HepG2 (cell line): ENCODE measurements around the gene MAMLD1. TPM values are rescaled to one million over a fixed set of nuclear protein-coding genes. Genes with fewer than 3 reads are reported as not detected.

Experiments used
- ATAC-seq: fragments of 200-7000 bp; cut with Tn5 transposase; 3 replicates; pipeline ENCODE4 v1.9.1; 2020; ENCODE audit warnings: mild to moderate bottlenecking, moderate library complexity
- BruUV-seq: library from RNA; stranded (reverse); fragments of 400-500 nt; replicated peaks from 2 replicates; lab custom pipeline; 2021; lab: Mats Ljungman, UMichigan
- CTCF ChIA-PET: fragments of 300-600 bp; formaldehyde crosslinking; extraction: SDS; loops from one replicate; lab custom pipeline; 2021; ENCODE audit warnings: low total read pairs, inconsistent platforms, low intra/inter-chr PET ratio; lab: Yijun Ruan, JAX
- POLR2A ChIA-PET: fragments of 350-600 bp; sonication (Branson Sonifier 250); formaldehyde crosslinking; loops from one replicate; lab custom pipeline; 2020; ENCODE audit warnings: antibody characterized with exemption, inconsistent platforms; lab: Yijun Ruan, JAX
- DNase-seq: peaks from one replicate; pipeline ENCODE4 v3.0.0-alpha.2; 2015; ENCODE audit warnings: low spot score
- FAIRE-seq: peaks from 3 replicates; lab custom pipeline; 2011; peaks lifted over from hg19 to GRCh38; lab: Jason Lieb, UNC
- H2AFZ ChIP-seq: one replicate; pipeline ENCODE4 v1.6.1; 2011; ENCODE audit warnings: low read length, inconsistent platforms
- H3K27ac ChIP-seq: fragments of 300-600 bp; 3 replicates; pipeline ENCODE4 v1.8.0; 2011; ENCODE audit warnings: mixed run types, mild to moderate bottlenecking, mixed read lengths, low read length, inconsistent platforms; ENCODE audit not compliant: insufficient read depth; ENCODE audit errors: extremely low read length
- H3K27me3 ChIP-seq, 2 experiments: fragments of 200-600 bp in 1 of 2; 2 replicates in 1 of 2; 3 replicates in 1 of 2; pipeline versions ENCODE4 v1.6.0 to v1.8.0; 2011; ENCODE audit warnings: low read length in 2 of 2, mild to moderate bottlenecking in 2 of 2, moderate library complexity in 2 of 2, inconsistent platforms in 1 of 2; ENCODE audit not compliant: insufficient read depth in 2 of 2, control insufficient read depth in 1 of 2
- H3K36me3 ChIP-seq, 2 experiments: fragments of 200-600 bp in 1 of 2; replicated peaks in 1 of 2; 2 replicates in 1 of 2; 3 replicates in 1 of 2; pipeline versions ENCODE4 v1.5.1 to v1.8.0; 2011; ENCODE audit warnings: low read length in 2 of 2, inconsistent platforms in 1 of 2; ENCODE audit not compliant: insufficient read depth in 2 of 2, control insufficient read depth in 1 of 2
- H3K4me1 ChIP-seq: 2 replicates; pipeline ENCODE4 v1.5.1; 2012; ENCODE audit warnings: low read length, inconsistent platforms; ENCODE audit not compliant: insufficient read depth
- H3K4me2 ChIP-seq: 2 replicates; pipeline ENCODE4 v1.6.0; 2011; ENCODE audit warnings: low read depth, low read length, inconsistent platforms
- H3K4me3 ChIP-seq, 3 experiments: fragments of 200-600 bp in 1 of 3; sonication (generic), shearing (Covaris generic) in 1 of 3; replicated peaks in 1 of 3; 2 replicates each; pipeline ENCODE4 v1.5.1; 2011 to 2016; ENCODE audit warnings: low read length in 3 of 3, inconsistent platforms in 2 of 3, low read depth in 2 of 3, mild to moderate bottlenecking in 2 of 3, control low read depth in 1 of 3, mixed read lengths in 1 of 3; ENCODE audit not compliant: insufficient read depth in 1 of 3
- H3K79me2 ChIP-seq: one replicate; pipeline ENCODE4 v1.6.1; 2011; ENCODE audit warnings: low read length, inconsistent platforms; ENCODE audit not compliant: insufficient read depth
- H3K9ac ChIP-seq: 2 replicates; pipeline ENCODE4 v1.6.0; 2011; ENCODE audit warnings: mild to moderate bottlenecking, low read depth, low read length, inconsistent platforms; ENCODE audit not compliant: insufficient read depth
- H3K9me3 ChIP-seq: 2 replicates; pipeline ENCODE4 v1.5.1; 2012; ENCODE audit warnings: mild to moderate bottlenecking, low read length
- H4K20me1 ChIP-seq: 2 replicates; pipeline ENCODE4 v1.6.0; 2011; ENCODE audit warnings: inconsistent platforms, mild to moderate bottlenecking, low read length, moderate library complexity; ENCODE audit not compliant: insufficient read depth
- ATF4 ChIP-seq, 2 experiments: fragments of 450-650 bp in 1 of 2; sonication (generic) in 1 of 2; formaldehyde crosslinking; IDR thresholded peaks; 2 replicates each; pipeline versions ENCODE4 v1.5.0 to v1.8.0; 2020 to 2022; ENCODE audit warnings: mild to moderate bottlenecking in 1 of 2, missing genetic modification reagents in 1 of 2
- ATF7 ChIP-seq, 2 experiments: fragments of 450-650 bp in 1 of 2; sonication (generic) in 1 of 2; formaldehyde crosslinking in 1 of 2; IDR thresholded peaks; 2 replicates each; pipeline versions ENCODE4 v1.4.0 to v1.6.1; 2016 to 2020; ENCODE audit warnings: antibody characterized with exemption in 1 of 2, mild to moderate bottlenecking in 1 of 2, missing genetic modification reagents in 1 of 2
- CCDC6 ChIP-seq: sonication (generic); formaldehyde crosslinking; IDR thresholded peaks from 2 replicates; pipeline ENCODE4 v1.8.1; 2022; ENCODE audit warnings: mild to moderate bottlenecking, missing genetic modification reagents, moderate library complexity
- IRF9 ChIP-seq: sonication (generic); formaldehyde crosslinking; IDR thresholded peaks from 2 replicates; pipeline ENCODE4 v1.8.0; 2022; ENCODE audit warnings: missing genetic modification reagents, mild to moderate bottlenecking, borderline replicate concordance
- MED1 ChIP-seq: sonication (generic); formaldehyde crosslinking; IDR thresholded peaks from 2 replicates; pipeline ENCODE4 v1.4.0; 2020; ENCODE audit warnings: missing genetic modification reagents
- RBM22 ChIP-seq: fragments of 200-400 bp; formaldehyde crosslinking; optimal IDR thresholded peaks from 2 replicates; pipeline ENCODE3; 2017; ENCODE audit warnings: mild to moderate bottlenecking, low read length, moderate library complexity
- ZNF441 ChIP-seq: sonication (generic); formaldehyde crosslinking; IDR thresholded peaks from 2 replicates; pipeline ENCODE4 v1.7.0; 2021; ENCODE audit warnings: missing genetic modification reagents, borderline replicate concordance
- ZNF768 ChIP-seq: sonication (generic); formaldehyde crosslinking; IDR thresholded peaks from 2 replicates; pipeline ENCODE4 v1.4.0; 2020; ENCODE audit warnings: missing genetic modification reagents
- ZNF776 ChIP-seq: sonication (generic); formaldehyde crosslinking; IDR thresholded peaks from 2 replicates; pipeline ENCODE4 v1.4.0; 2020; ENCODE audit warnings: mild to moderate bottlenecking, missing genetic modification reagents
- ZSCAN31 ChIP-seq: sonication (generic); formaldehyde crosslinking; IDR thresholded peaks from 2 replicates; pipeline ENCODE4 v1.5.0; 2020; ENCODE audit warnings: low read depth, mild to moderate bottlenecking, missing genetic modification reagents
- WGBS: methylation state at CpG from one replicate; pipeline ENCODE4 v1.1.6; 2017; ENCODE audit warnings: low lambda C conversion rate; 5-methylcytosine and 5-hydroxymethylcytosine counted together
- in situ Hi-C: cut with HindIII; loops from 2 replicates; pipeline ENCODE4 v1.10.0; 2017; ENCODE audit warnings: low pct_unique_long_range_greater_than_20kb; ENCODE audit not compliant: extremely low pct_ligation_motif_present
- intact Hi-C: fragments of 100-400 bp; cut with micrococcal nuclease; formaldehyde crosslinking; loops from one replicate; pipeline ENCODE4 v1.10.0; 2022; ENCODE audit not compliant: unreplicated experiment
- polyA plus RNA-seq, 8 experiments: library from polyadenylated mRNA; depleted of rRNA in 3 of 8; stranded (reverse) in 7 of 8; unstranded in 1 of 8; fragments of >200 nt; fragmentation: Illumina TruSeq in 4 of 8; extraction: Trizol in 4 of 8; gene quantifications; 2 replicates each; pipeline versions ENCODE4 v1.2.1 to v1.2.3, GENCODE V29; 2011 to 2016; ENCODE audit warnings: low read depth in 4 of 8, missing spikeins in 1 of 8, mixed read lengths in 1 of 8; ENCODE audit not compliant: insufficient read depth in 1 of 8
- total RNA-seq, 5 experiments: library from RNA; depleted of rRNA; stranded (reverse); fragments of >200 nt; fragmentation: Illumina TruSeq; extraction: Trizol; gene quantifications; 2 replicates each; pipeline ENCODE4 v1.2.3, GENCODE V29; 2016; ENCODE audit warnings: low read depth in 1 of 5
- TF ChIP-seq, protein P1 (sequence below): sonication (generic); formaldehyde crosslinking; IDR thresholded peaks from 2 replicates; pipeline ENCODE4 v1.9.0; 2021; ENCODE audit warnings: missing genetic modification reagents, borderline replicate concordance
- TF ChIP-seq, protein P2 (sequence below): sonication (generic); formaldehyde crosslinking; IDR thresholded peaks from 2 replicates; pipeline ENCODE4 v1.5.1; 2020; ENCODE audit warnings: mild to moderate bottlenecking, missing genetic modification reagents, moderate library complexity
- TF ChIP-seq, protein P3 (sequence below), 2 experiments: sonication (generic) in 1 of 2; formaldehyde crosslinking in 1 of 2; IDR thresholded peaks; 2 replicates each; pipeline versions ENCODE4 v1.4.0 to v1.6.1; 2018 to 2020; ENCODE audit warnings: missing genetic modification reagents in 2 of 2, borderline replicate concordance in 1 of 2, low read depth in 1 of 2, mild to moderate bottlenecking in 1 of 2, missing biosample characterization in 1 of 2
- TF ChIP-seq, protein P4 (sequence below): sonication (generic); formaldehyde crosslinking; IDR thresholded peaks from 2 replicates; pipeline ENCODE4 v1.4.0; 2020; ENCODE audit warnings: missing genetic modification reagents

The MAMLD1 gene
- total and polyA plus RNA-seq, 2 of the 13 experiments (the other 11 are each of a cell fraction or from before 2014, with no cell fraction given), result not detected

DNA sequence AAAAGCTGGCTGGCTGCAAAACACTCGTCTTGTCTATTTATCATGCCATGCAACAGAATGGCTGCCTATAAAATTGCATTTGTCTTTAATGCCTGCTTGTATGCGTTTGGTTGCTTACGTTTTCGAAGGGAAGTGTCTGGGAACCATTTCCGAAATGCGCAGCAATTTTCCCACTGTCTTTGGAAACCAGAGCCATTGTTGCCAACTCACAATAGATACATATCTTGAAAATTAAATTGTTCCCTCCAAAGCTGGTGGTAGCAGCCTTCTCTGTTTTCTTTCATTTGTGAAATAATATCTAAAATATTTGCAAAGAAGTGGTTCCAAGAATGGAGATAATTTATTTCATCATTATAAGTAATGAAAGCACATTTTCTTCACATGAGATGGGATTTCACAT lies 53.4 kb downstream of the MAMLD1 start (continued):
- TF ChIP-seq, protein P1, sequence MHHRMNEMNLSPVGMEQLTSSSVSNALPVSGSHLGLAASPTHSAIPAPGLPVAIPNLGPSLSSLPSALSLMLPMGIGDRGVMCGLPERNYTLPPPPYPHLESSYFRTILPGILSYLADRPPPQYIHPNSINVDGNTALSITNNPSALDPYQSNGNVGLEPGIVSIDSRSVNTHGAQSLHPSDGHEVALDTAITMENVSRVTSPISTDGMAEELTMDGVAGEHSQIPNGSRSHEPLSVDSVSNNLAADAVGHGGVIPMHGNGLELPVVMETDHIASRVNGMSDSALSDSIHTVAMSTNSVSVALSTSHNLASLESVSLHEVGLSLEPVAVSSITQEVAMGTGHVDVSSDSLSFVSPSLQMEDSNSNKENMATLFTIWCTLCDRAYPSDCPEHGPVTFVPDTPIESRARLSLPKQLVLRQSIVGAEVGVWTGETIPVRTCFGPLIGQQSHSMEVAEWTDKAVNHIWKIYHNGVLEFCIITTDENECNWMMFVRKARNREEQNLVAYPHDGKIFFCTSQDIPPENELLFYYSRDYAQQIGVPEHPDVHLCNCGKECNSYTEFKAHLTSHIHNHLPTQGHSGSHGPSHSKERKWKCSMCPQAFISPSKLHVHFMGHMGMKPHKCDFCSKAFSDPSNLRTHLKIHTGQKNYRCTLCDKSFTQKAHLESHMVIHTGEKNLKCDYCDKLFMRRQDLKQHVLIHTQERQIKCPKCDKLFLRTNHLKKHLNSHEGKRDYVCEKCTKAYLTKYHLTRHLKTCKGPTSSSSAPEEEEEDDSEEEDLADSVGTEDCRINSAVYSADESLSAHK (CRISPR knock-in tag), result no peak
- TF ChIP-seq ATF4 (CRISPR knock-in tag; IDR thresholded peaks at IDR 0.05) (no peak), ZSCAN31 (no peak), IRF9 (no peak)
- TF ChIP-seq, protein P2, sequence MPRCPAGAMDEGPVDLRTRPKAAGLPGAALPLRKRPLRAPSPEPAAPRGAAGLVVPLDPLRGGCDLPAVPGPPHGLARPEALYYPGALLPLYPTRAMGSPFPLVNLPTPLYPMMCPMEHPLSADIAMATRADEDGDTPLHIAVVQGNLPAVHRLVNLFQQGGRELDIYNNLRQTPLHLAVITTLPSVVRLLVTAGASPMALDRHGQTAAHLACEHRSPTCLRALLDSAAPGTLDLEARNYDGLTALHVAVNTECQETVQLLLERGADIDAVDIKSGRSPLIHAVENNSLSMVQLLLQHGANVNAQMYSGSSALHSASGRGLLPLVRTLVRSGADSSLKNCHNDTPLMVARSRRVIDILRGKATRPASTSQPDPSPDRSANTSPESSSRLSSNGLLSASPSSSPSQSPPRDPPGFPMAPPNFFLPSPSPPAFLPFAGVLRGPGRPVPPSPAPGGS (CRISPR knock-in tag), result no peak

- H3K9me3 ChIP-seq, result no peaks in the 10 kb centered on the region
- DNase-seq, result no peak
- no peaks in the 10 kb centered on the region for H3K79me2 ChIP-seq
- H3K36me3 ChIP-seq, result no peaks in the 10 kb centered on the region
- H2AFZ ChIP-seq, result no peak overlapping the region
- H3K27me3 ChIP-seq, result no peaks in the 10 kb centered on the region
- TF ChIP-seq ZNF776 (CRISPR knock-in tag) (no peak), RBM22 (no peak), ATF7 (IDR thresholded peaks at IDR 0.05) (no peak), ATF7 (CRISPR knock-in tag; IDR thresholded peaks at IDR 0.05) (no peak), ZNF768 (CRISPR knock-in tag) (no peak), CCDC6 (no peak), ZNF441 (CRISPR knock-in tag) (no peak), MED1 (CRISPR knock-in tag) (no peak)
- TF ChIP-seq, protein P3, sequence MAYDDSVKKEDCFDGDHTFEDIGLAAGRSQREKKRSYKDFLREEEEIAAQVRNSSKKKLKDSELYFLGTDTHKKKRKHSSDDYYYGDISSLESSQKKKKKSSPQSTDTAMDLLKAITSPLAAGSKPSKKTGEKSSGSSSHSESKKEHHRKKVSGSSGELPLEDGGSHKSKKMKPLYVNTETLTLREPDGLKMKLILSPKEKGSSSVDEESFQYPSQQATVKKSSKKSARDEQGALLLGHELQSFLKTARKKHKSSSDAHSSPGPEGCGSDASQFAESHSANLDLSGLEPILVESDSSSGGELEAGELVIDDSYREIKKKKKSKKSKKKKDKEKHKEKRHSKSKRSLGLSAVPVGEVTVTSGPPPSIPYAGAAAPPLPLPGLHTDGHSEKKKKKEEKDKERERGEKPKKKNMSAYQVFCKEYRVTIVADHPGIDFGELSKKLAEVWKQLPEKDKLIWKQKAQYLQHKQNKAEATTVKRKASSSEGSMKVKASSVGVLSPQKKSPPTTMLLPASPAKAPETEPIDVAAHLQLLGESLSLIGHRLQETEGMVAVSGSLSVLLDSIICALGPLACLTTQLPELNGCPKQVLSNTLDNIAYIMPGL (CRISPR knock-in tag; IDR thresholded peaks at IDR 0.05; ENCODE audit: borderline replicate concordance in 1 of 2, low read depth in 1 of 2), result no peak
- TF ChIP-seq, protein P4, sequence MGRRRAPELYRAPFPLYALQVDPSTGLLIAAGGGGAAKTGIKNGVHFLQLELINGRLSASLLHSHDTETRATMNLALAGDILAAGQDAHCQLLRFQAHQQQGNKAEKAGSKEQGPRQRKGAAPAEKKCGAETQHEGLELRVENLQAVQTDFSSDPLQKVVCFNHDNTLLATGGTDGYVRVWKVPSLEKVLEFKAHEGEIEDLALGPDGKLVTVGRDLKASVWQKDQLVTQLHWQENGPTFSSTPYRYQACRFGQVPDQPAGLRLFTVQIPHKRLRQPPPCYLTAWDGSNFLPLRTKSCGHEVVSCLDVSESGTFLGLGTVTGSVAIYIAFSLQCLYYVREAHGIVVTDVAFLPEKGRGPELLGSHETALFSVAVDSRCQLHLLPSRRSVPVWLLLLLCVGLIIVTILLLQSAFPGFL (CRISPR knock-in tag), result no peak
- TF ChIP-seq, all 625 proteins: peak for 0
- POLR2A ChIA-PET, result no interaction called here
- H3K4me3 ChIP-seq, result no peak overlapping the region
- H3K9ac ChIP-seq, result no peak overlapping the region
- in situ Hi-C loops (no loop called here), intact Hi-C loops (no loop called here)
- CTCF ChIA-PET, result no interaction called here
- no peak overlapping the region for H3K27ac ChIP-seq
- 59% methylated on average over 3 of the region's 8 CpGs for WGBS
- H3K4me1 ChIP-seq, result no peaks in the 10 kb centered on the region
- no peaks in the 10 kb centered on the region for H4K20me1 ChIP-seq
- FAIRE-seq (no peak), ATAC-seq (no peak)
- no TSS peak for BruUV-seq
- no peak overlapping the region for H3K4me2 ChIP-seq
These were observed 58.7 kb downstream of the MAMLD1 start for GRCh38 chrX:150421816-150422215.
